BE2C (cell line): Measurements from ENCODE around the gene PTPRN2.

Experiments used
- DNase-seq: peaks from one replicate; pipeline ENCODE4 v3.0.0-alpha.2; 2020
- H3K27me3 ChIP-seq: fragments of 250-450 bp; sonication (Bioruptor Pico); 2 replicates; pipeline ENCODE4 v1.5.1; 2020; ENCODE audit warnings: mild to moderate bottlenecking
- H3K36me3 ChIP-seq: fragments of 250-450 bp; sonication (Bioruptor Pico); 2 replicates; pipeline ENCODE4 v1.5.1; 2020; ENCODE audit warnings: mild to moderate bottlenecking
- H3K4me1 ChIP-seq: fragments of 250-450 bp; sonication (Bioruptor Pico); 2 replicates; pipeline ENCODE4 v1.5.1; 2020
- H3K4me3 ChIP-seq: 2 replicates; pipeline ENCODE4 v1.5.1; 2011; ENCODE audit warnings: low read depth, low read length
- H3K9me3 ChIP-seq: fragments of 250-450 bp; sonication (Bioruptor Pico); 2 replicates; pipeline ENCODE4 v1.5.1; 2020
- TF ChIP-seq, protein P1 (sequence below): IDR thresholded peaks from 2 replicates; pipeline ENCODE4 v1.5.1; 2012; ENCODE audit warnings: mild to moderate bottlenecking, low read depth, low read length

Gene PTPRN2

GRCh38 chr7:157873181-157873580 is 714.4 kb downstream of the PTPRN2 start:
- Histone ChIP-seq H3K4me1 (no peaks in the 10 kb centered on the region), H3K36me3 (no peaks in the 10 kb centered on the region), H3K9me3 (no peaks in the 10 kb centered on the region), H3K27me3 (no peaks in the 10 kb centered on the region), H3K4me3 (no peak overlapping the region)
- TF ChIP-seq, protein P1, sequence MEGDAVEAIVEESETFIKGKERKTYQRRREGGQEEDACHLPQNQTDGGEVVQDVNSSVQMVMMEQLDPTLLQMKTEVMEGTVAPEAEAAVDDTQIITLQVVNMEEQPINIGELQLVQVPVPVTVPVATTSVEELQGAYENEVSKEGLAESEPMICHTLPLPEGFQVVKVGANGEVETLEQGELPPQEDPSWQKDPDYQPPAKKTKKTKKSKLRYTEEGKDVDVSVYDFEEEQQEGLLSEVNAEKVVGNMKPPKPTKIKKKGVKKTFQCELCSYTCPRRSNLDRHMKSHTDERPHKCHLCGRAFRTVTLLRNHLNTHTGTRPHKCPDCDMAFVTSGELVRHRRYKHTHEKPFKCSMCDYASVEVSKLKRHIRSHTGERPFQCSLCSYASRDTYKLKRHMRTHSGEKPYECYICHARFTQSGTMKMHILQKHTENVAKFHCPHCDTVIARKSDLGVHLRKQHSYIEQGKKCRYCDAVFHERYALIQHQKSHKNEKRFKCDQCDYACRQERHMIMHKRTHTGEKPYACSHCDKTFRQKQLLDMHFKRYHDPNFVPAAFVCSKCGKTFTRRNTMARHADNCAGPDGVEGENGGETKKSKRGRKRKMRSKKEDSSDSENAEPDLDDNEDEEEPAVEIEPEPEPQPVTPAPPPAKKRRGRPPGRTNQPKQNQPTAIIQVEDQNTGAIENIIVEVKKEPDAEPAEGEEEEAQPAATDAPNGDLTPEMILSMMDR, result no peak
- DNase-seq, result no peak

GRCh38 chr7:157872447-157872846 is 715.2 kb downstream of the PTPRN2 start:
- Histone ChIP-seq H3K9me3 (no peaks in the 10 kb centered on the region), H3K4me1 (no peaks in the 10 kb centered on the region), H3K36me3 (no peaks in the 10 kb centered on the region), H3K27me3 (no peaks in the 10 kb centered on the region), H3K4me3 (no peak overlapping the region)
- DNase-seq, result no peak
- TF ChIP-seq, protein P1, result no peak

DNA sequence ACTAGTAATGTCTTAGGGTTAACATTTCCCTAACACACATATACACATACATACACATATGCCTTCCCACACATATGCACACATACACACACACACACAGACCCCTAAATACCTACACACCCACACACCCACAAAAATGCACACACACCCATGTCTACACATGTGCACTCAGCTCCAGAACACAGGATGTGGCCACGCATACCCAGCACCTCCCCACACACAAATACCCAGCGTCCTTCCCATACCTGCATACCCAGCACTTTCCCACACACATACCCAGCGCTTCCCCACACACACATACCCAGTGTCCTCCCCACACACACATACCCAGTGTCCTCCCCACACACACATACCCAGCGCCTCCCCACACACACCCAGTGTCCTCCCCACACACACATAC is 715.9 kb downstream of the PTPRN2 start:
- H3K9me3 ChIP-seq, result no peaks in the 10 kb centered on the region
- TF ChIP-seq, protein P1, result no peak
- no peak overlapping the region for H3K4me3 ChIP-seq

DNA sequence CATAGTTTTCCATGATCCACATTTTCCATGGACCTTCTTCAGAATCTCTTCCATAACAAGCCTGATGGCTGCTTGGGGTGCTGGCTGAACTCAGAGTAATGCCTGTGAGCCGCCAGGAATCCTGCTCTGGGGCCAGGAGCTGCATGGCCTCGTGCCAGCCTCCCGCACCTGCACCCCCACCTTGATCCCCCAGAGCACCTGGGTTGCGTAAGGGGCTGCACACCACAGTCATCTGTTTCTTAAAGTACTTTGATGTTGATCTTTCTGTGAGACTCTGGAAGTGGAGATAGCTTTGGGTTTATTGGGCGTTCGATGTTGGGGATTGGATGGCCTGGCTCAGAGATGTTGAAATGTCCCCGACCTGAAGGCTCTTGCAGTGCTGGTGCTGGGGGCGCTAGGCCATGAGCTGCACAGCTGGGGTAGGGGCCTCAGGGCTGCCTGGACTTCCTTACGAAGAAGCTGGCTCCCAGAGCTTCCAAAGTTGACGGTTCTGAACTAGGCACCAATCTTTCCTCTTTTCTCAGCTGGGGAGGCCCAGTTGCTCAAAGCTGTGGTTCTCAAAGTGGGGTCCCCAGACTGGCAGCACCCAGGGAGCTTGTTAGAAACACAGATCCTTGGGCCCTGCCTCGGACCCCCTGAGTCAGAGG is 716.9 kb downstream of the PTPRN2 start:
- Histone ChIP-seq H3K9me3 (no peaks in the 10 kb centered on the region), H3K27me3 (no peaks in the 10 kb centered on the region), H3K4me3 (no peak overlapping the region), H3K4me1 (no peaks in the 10 kb centered on the region), H3K36me3 (no peaks in the 10 kb centered on the region)
- DNase-seq, result no peak
- TF ChIP-seq, protein P1, result no peak

More for the DNA sequence above, 715.9 kb downstream of the PTPRN2 start:
- H3K4me1 ChIP-seq, result no peaks in the 10 kb centered on the region
- no peaks in the 10 kb centered on the region for H3K27me3 ChIP-seq
- no peaks in the 10 kb centered on the region for H3K36me3 ChIP-seq
- DNase-seq, result no peak

DNA sequence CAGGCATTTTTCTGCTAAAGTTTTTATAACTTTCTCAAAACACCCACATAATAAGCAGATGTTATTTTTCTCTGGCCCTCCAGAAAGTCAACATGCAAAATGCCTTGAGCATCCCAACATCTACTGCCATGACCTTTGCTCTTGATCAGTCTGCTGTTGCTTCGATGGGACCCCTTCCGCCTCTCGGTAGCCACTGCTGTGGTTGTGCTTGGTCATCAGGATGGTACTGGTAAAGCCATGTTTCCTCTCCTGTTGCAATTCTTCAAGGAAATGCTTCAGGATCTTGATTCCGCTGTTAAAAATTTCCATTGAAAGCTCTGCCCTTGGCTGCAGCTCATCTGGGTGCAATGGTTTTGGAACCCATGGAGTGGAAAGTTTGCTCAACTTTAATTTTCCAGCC is 717.8 kb downstream of the PTPRN2 start:
- TF ChIP-seq, protein P1, result no peak
- no peaks in the 10 kb centered on the region for H3K27me3 ChIP-seq
- H3K36me3 ChIP-seq, result no peaks in the 10 kb centered on the region
- no peaks in the 10 kb centered on the region for H3K9me3 ChIP-seq
- DNase-seq, result no peak
- H3K4me3 ChIP-seq, result no peak overlapping the region
- no peaks in the 10 kb centered on the region for H3K4me1 ChIP-seq

- H3K4me1 ChIP-seq, result no peaks in the 10 kb centered on the region
- H3K4me3 ChIP-seq, result no peak overlapping the region
- DNase-seq, result no peak
- H3K27me3 ChIP-seq, result no peaks in the 10 kb centered on the region
- no peaks in the 10 kb centered on the region for H3K9me3 ChIP-seq
- no peaks in the 10 kb centered on the region for H3K36me3 ChIP-seq
- TF ChIP-seq, protein P1, result no peak
Observed at GRCh38 chr7:157867685-157868305, 719.8 kb downstream of the PTPRN2 start.
